OCI-LY3 (cell line): ENCODE results near the gene CA10.

ENCODE experiments used
- H2AFZ ChIP-seq: fragments of 200-600, 300-600 bp; shearing (Covaris generic); 2 replicates; pipeline ENCODE4 v1.6.0; 2014; ENCODE audit warnings: antibody characterized with exemption, low read depth, low read length
- H3K27ac ChIP-seq: fragments of 200-600, 300-600 bp; sonication (generic); 2 replicates; pipeline ENCODE4 v1.5.1; 2014; ENCODE audit warnings: mild to moderate bottlenecking, low read length, moderate library complexity, mixed read lengths
- H3K27me3 ChIP-seq: fragments of 200-600, 300-600 bp; sonication (generic); 2 replicates; pipeline ENCODE4 v1.6.1; 2014; ENCODE audit warnings: low read depth, low read length, mixed read lengths
- H3K36me3 ChIP-seq: fragments of 200-600, 300-600 bp; sonication (generic); replicated peaks from 2 replicates; pipeline ENCODE3; 2014; ENCODE audit warnings: low read depth, low read length, mixed read lengths
- H3K4me1 ChIP-seq: fragments of 300-600, 200-600 bp; sonication (generic); 2 replicates; pipeline ENCODE4 v1.6.1; 2014; ENCODE audit warnings: low read length, mixed read lengths
- H3K4me2 ChIP-seq: fragments of 200-600, 300-600 bp; sonication (generic); 2 replicates; pipeline ENCODE4 v1.6.1; 2014; ENCODE audit warnings: low read length, mixed read lengths
- H3K4me3 ChIP-seq: fragments of 300-600, 200-600 bp; sonication (generic); 2 replicates; pipeline ENCODE4 v1.5.1; 2014; ENCODE audit warnings: antibody characterized with exemption, mild to moderate bottlenecking, low read length, moderate library complexity
- H3K79me2 ChIP-seq: fragments of 300-600, 200-600 bp; shearing (Covaris generic); 2 replicates; pipeline ENCODE4 v1.6.1; 2014; ENCODE audit warnings: mild to moderate bottlenecking, low read length, mixed read lengths
- H3K9ac ChIP-seq: fragments of 300-600, 200-600 bp; shearing (Covaris generic); 2 replicates; pipeline ENCODE4 v1.6.0; 2014; ENCODE audit warnings: mild to moderate bottlenecking, low read length, moderate library complexity
- H3K9me3 ChIP-seq: fragments of 200-600, 300-600 bp; shearing (Covaris generic); 2 replicates; pipeline ENCODE4 v1.6.1; 2014; ENCODE audit warnings: low read length, mixed read lengths; ENCODE audit not compliant: insufficient read depth
- H4K20me1 ChIP-seq: fragments of 200-600, 300-600 bp; sonication (generic); 2 replicates; pipeline ENCODE4 v1.6.1; 2016; ENCODE audit warnings: low read length, mixed read lengths; ENCODE audit not compliant: insufficient read depth
- CTCF ChIP-seq: fragments of 200-600, 300-600 bp; sonication (generic); IDR thresholded peaks from 2 replicates; pipeline ENCODE4 v1.5.1; 2014; ENCODE audit warnings: antibody characterized with exemption, low read length, low read depth
- EZH2phosphoT487 ChIP-seq: fragments of 200-600 bp; shearing (Covaris generic); IDR thresholded peaks from 2 replicates; pipeline ENCODE4 v1.6.1; 2018; ENCODE audit warnings: antibody characterized with exemption, mixed run types, low read depth

The CA10 gene

GRCh38 chr17:51722994-51723393 lies 435.5 kb downstream of the CA10 start:
- Histone ChIP-seq H3K27ac (no peak overlapping the region), H4K20me1 (no peaks in the 10 kb centered on the region), H3K4me1 (peaks cover 46% of the 10 kb centered on the region), H3K36me3 (no peaks in the 10 kb centered on the region), H3K9me3 (no peaks in the 10 kb centered on the region), H3K4me3 (no peak overlapping the region), H3K4me2 (no peak overlapping the region), H3K79me2 (no peaks in the 10 kb centered on the region), H2AFZ (no peak overlapping the region), H3K27me3 (no peaks in the 10 kb centered on the region), H3K9ac (no peak overlapping the region)
- TF ChIP-seq EZH2phosphoT487 = no peak

GRCh38 chr17:51721730-51722129 lies 436.8 kb downstream of the CA10 start:
- Histone ChIP-seq H3K9ac (no peak overlapping the region), H3K4me3 (no peak overlapping the region), H3K4me1 (peaks cover 34% of the 10 kb centered on the region), H3K27me3 (no peaks in the 10 kb centered on the region), H3K36me3 (no peaks in the 10 kb centered on the region), H3K27ac (no peak overlapping the region), H4K20me1 (no peaks in the 10 kb centered on the region), H3K79me2 (no peaks in the 10 kb centered on the region), H3K4me2 (no peak overlapping the region), H2AFZ (no peak overlapping the region), H3K9me3 (no peaks in the 10 kb centered on the region)
- TF ChIP-seq CTCF = no peak
- no peak for TF ChIP-seq EZH2phosphoT487

- H3K79me2 ChIP-seq = no peaks in the 10 kb centered on the region
- no peak overlapping the region for H3K4me3 ChIP-seq
- no peak for TF ChIP-seq EZH2phosphoT487
- no peak for TF ChIP-seq CTCF
These were observed 438.1 kb downstream of the CA10 start for GRCh38 chr17:51720439-51720838.

GRCh38 chr17:51718983-51719382 lies 439.5 kb downstream of the CA10 start:
- Histone ChIP-seq H3K9ac (no peak overlapping the region), H2AFZ (no peak overlapping the region), H3K36me3 (no peaks in the 10 kb centered on the region)

More at GRCh38 chr17:51720439-51720838, 438.1 kb downstream of the CA10 start:
- no peak overlapping the region for H2AFZ ChIP-seq
- H3K27ac ChIP-seq = no peak overlapping the region
- no peaks in the 10 kb centered on the region for H3K36me3 ChIP-seq
- H3K4me1 ChIP-seq = peaks cover 21% of the 10 kb centered on the region
- H3K27me3 ChIP-seq = no peaks in the 10 kb centered on the region
- H4K20me1 ChIP-seq = no peaks in the 10 kb centered on the region
- H3K9me3 ChIP-seq = no peaks in the 10 kb centered on the region
- no peak overlapping the region for H3K9ac ChIP-seq
- H3K4me2 ChIP-seq = no peak overlapping the region

More at GRCh38 chr17:51718983-51719382, 439.5 kb downstream of the CA10 start:
- H3K79me2 ChIP-seq = no peaks in the 10 kb centered on the region
- peaks cover 7% of the 10 kb centered on the region for H3K4me1 ChIP-seq
- TF ChIP-seq EZH2phosphoT487 = no peak
- TF ChIP-seq CTCF = no peak
- no peak overlapping the region for H3K27ac ChIP-seq
- no peak overlapping the region for H3K4me3 ChIP-seq
- no peak overlapping the region for H3K4me2 ChIP-seq
- no peaks in the 10 kb centered on the region for H3K9me3 ChIP-seq
- no peaks in the 10 kb centered on the region for H3K27me3 ChIP-seq
- H4K20me1 ChIP-seq = no peaks in the 10 kb centered on the region
